Osteoblast (primary cell): ENCODE measurements around the gene ZNF780B. TPM values are rescaled to one million over a fixed set of nuclear protein-coding genes. Genes with fewer than 3 reads are reported as not detected.

Experiments
- DNase-seq: peaks from one replicate; pipeline ENCODE4 v3.0.0; 2011; ENCODE audit warnings: low spot score, mixed read lengths; ENCODE audit not compliant: insufficient read length; ENCODE audit errors: missing footprints
- H2AFZ ChIP-seq: 2 replicates; pipeline ENCODE4 v1.6.0; 2011; ENCODE audit warnings: mild to moderate bottlenecking, low read length
- H3K27ac ChIP-seq: 2 replicates; pipeline ENCODE4 v1.5.1; 2011; ENCODE audit warnings: mild to moderate bottlenecking, low read depth, low read length, moderate library complexity
- H3K27me3 ChIP-seq: 2 replicates; pipeline ENCODE4 v1.6.0; 2012; ENCODE audit warnings: mild to moderate bottlenecking, control low read depth, inconsistent platforms, low read length, moderate library complexity; ENCODE audit not compliant: insufficient read depth
- H3K36me3 ChIP-seq: 2 replicates; pipeline ENCODE4 v1.5.1; 2011; ENCODE audit warnings: mild to moderate bottlenecking, low read length, control low read depth, moderate library complexity; ENCODE audit not compliant: insufficient read depth
- H3K4me1 ChIP-seq: 2 replicates; pipeline ENCODE4 v1.5.1; 2011; ENCODE audit warnings: mild to moderate bottlenecking, low read length, control low read depth, moderate library complexity; ENCODE audit not compliant: insufficient read depth
- H3K4me2 ChIP-seq: 2 replicates; pipeline ENCODE4 v1.6.0; 2011; ENCODE audit warnings: mild to moderate bottlenecking, low read length; ENCODE audit not compliant: insufficient read depth
- H3K4me3 ChIP-seq: fragments of 200-600 bp; sonication (generic); 3 replicates; pipeline ENCODE4 v1.5.1; 2012; ENCODE audit warnings: mild to moderate bottlenecking, low read length, inconsistent platforms; ENCODE audit not compliant: insufficient read depth
- H3K79me2 ChIP-seq: 2 replicates; pipeline ENCODE4 v1.6.0; 2012; ENCODE audit warnings: mild to moderate bottlenecking, low read length, control low read depth, inconsistent platforms; ENCODE audit not compliant: insufficient read depth
- H3K9me3 ChIP-seq: 2 replicates; pipeline ENCODE4 v1.5.1; 2011; ENCODE audit warnings: low read depth, low read length, control low read depth
- H4K20me1 ChIP-seq: 2 replicates; pipeline ENCODE4 v1.6.0; 2012; ENCODE audit warnings: mild to moderate bottlenecking, low read length, control low read depth; ENCODE audit not compliant: insufficient read depth
- total RNA-seq: library from RNA; depleted of rRNA; stranded (reverse); fragments of >200 nt; gene quantifications from 2 replicates; pipeline ENCODE4 v1.2.3, GENCODE V29; 2012
- TF ChIP-seq, protein P1 (sequence below): IDR thresholded peaks from 2 replicates; pipeline ENCODE4 v1.5.1; 2011; ENCODE audit warnings: mild to moderate bottlenecking, low read depth, low read length, moderate library complexity; ENCODE audit errors: extremely low read depth

The ZNF780B gene
- total RNA-seq, 1 donor = 14.5 TPM

GRCh38 chr19:39998501-39998900 is 57.5 kb downstream of the ZNF780B start:
- Histone ChIP-seq H3K4me2 (peak overlapping the region; percentile 81), H3K36me3 (no peaks in the 10 kb centered on the region), H3K27ac (peak overlapping the region; percentile 97), H3K79me2 (peaks cover 25% of the 10 kb centered on the region), H2AFZ (peak overlapping the region; percentile 72), H3K4me3 (peak overlapping the region; percentile 33), H4K20me1 (no peaks in the 10 kb centered on the region), H3K27me3 (no peaks in the 10 kb centered on the region), H3K9me3 (no peaks in the 10 kb centered on the region), H3K4me1 (peaks cover 28% of the 10 kb centered on the region)
- TF ChIP-seq, protein P1, sequence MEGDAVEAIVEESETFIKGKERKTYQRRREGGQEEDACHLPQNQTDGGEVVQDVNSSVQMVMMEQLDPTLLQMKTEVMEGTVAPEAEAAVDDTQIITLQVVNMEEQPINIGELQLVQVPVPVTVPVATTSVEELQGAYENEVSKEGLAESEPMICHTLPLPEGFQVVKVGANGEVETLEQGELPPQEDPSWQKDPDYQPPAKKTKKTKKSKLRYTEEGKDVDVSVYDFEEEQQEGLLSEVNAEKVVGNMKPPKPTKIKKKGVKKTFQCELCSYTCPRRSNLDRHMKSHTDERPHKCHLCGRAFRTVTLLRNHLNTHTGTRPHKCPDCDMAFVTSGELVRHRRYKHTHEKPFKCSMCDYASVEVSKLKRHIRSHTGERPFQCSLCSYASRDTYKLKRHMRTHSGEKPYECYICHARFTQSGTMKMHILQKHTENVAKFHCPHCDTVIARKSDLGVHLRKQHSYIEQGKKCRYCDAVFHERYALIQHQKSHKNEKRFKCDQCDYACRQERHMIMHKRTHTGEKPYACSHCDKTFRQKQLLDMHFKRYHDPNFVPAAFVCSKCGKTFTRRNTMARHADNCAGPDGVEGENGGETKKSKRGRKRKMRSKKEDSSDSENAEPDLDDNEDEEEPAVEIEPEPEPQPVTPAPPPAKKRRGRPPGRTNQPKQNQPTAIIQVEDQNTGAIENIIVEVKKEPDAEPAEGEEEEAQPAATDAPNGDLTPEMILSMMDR = no peak
- DNase-seq = peak; percentile 83

DNA sequence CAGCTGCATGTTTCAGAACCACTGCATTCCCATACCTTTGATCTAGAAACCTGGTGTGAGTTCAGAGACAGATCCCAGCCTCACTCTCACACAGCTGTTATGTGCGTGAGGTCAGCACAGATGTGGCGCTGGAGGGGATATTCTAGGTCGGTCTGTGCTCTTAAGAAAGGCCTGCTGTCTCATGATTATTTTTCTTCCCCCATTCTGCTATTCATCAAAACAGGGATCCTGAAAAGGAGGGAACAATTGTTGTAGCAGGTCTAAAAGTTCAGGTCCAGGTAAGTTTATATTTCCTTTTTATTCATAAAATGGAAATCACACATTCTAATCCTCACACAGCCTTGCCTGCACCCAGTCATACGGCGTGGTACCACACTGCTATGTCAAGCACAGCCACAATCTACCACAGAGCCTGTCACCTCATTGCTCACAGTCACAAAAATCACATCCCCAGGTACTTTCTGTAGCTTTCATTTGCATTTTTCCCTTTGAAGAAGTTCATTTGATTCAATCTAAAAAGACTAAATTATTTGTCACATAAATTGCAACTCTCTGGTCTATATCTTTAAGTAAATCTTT is 58.3 kb downstream of the ZNF780B start:
- H3K27me3 ChIP-seq = no peaks in the 10 kb centered on the region
- no peaks in the 10 kb centered on the region for H3K9me3 ChIP-seq
- peak overlapping the region; percentile 81 for H3K4me2 ChIP-seq
- H3K4me1 ChIP-seq = peaks cover 28% of the 10 kb centered on the region
- H4K20me1 ChIP-seq = no peaks in the 10 kb centered on the region
- H3K36me3 ChIP-seq = no peaks in the 10 kb centered on the region
- TF ChIP-seq, protein P1 = no peak
- H3K27ac ChIP-seq = peak overlapping the region; percentile 97
- H3K4me3 ChIP-seq = peak overlapping the region; percentile 85
- H2AFZ ChIP-seq = peak overlapping the region; percentile 100
- peaks cover 29% of the 10 kb centered on the region for H3K79me2 ChIP-seq
- DNase-seq = no peak

- peak; percentile 96 for DNase-seq
- no peaks in the 10 kb centered on the region for H3K36me3 ChIP-seq
- TF ChIP-seq, protein P1 = no peak
- H3K27ac ChIP-seq = peak within 1 kb of the TSS; percentile 97
- peak within 1 kb of the TSS; percentile 85 for H3K4me3 ChIP-seq
- H3K4me1 ChIP-seq = peaks cover 28% of the 10 kb centered on the region
- no peaks in the 10 kb centered on the region for H3K9me3 ChIP-seq
- H3K27me3 ChIP-seq = no peaks in the 10 kb centered on the region
- peaks cover 29% of the 10 kb centered on the region for H3K79me2 ChIP-seq
- H3K4me2 ChIP-seq = peak within 1 kb of the TSS; percentile 81
- peak within 1 kb of the TSS; percentile 100 for H2AFZ ChIP-seq
- H4K20me1 ChIP-seq = no peaks in the 10 kb centered on the region
These were observed 59.0 kb downstream of the ZNF780B start, which contains the start of gene ZNF546 for GRCh38 chr19:39996811-39997637. ZNF546 (plus strand) TSS chr19:39997060; CDS start chr19:39998327, 1,267 bp downstream.
